Smooth muscle cell (in vitro differentiated cells): ENCODE results near the gene GPHB5. TPM values are rescaled to one million over a fixed set of nuclear protein-coding genes. Genes with fewer than 3 reads are reported as not detected.

Experiments
- DNase-seq: peaks from one replicate; lab custom pipeline; 2025; ENCODE audit not compliant: unreplicated experiment; lab: John Stamatoyannopoulos, UW
- H2AFZ ChIP-seq: fragments of 200-600 bp; sonication (generic); 2 replicates; pipeline ENCODE4 v1.6.0; 2016; ENCODE audit warnings: antibody characterized with exemption, low read depth, mild to moderate bottlenecking
- H3F3A ChIP-seq: fragments of 200-600 bp; sonication (generic); 2 replicates; pipeline ENCODE4 v1.6.0; 2017; ENCODE audit warnings: antibody characterized with exemption, low read depth
- H3K27ac ChIP-seq: fragments of 200-600 bp; sonication (generic); 2 replicates; pipeline ENCODE4 v1.5.1; 2016; ENCODE audit warnings: low read depth, mild to moderate bottlenecking
- H3K27me3 ChIP-seq: fragments of 200-600 bp; sonication (generic); 2 replicates; pipeline ENCODE4 v1.6.1; 2016; ENCODE audit warnings: low read depth, mild to moderate bottlenecking
- H3K36me3 ChIP-seq: fragments of 200-600 bp; sonication (generic); 2 replicates; pipeline ENCODE4 v1.5.1; 2016; ENCODE audit warnings: low read depth
- H3K4me1 ChIP-seq: fragments of 200-600 bp; sonication (generic); 2 replicates; pipeline ENCODE4 v1.5.1; 2016; ENCODE audit warnings: low read depth
- H3K4me2 ChIP-seq: fragments of 200-600 bp; sonication (generic); 2 replicates; pipeline ENCODE4 v1.6.0; 2016; ENCODE audit warnings: mild to moderate bottlenecking
- H3K4me3 ChIP-seq: fragments of 200-600 bp; sonication (generic); 2 replicates; pipeline ENCODE4 v1.5.1; 2016; ENCODE audit warnings: mild to moderate bottlenecking
- H3K79me2 ChIP-seq: fragments of 200-600 bp; sonication (generic); 2 replicates; pipeline ENCODE4 v1.6.0; 2016; ENCODE audit warnings: low read depth, mild to moderate bottlenecking
- H3K9ac ChIP-seq: fragments of 200-600 bp; sonication (generic); 2 replicates; pipeline ENCODE4 v1.6.0; 2016; ENCODE audit warnings: low read depth
- H3K9me3 ChIP-seq: fragments of 200-600 bp; sonication (generic); replicated peaks from 2 replicates; pipeline ENCODE4 v1.5.1; 2016; ENCODE audit warnings: low read depth
- H4K20me1 ChIP-seq: fragments of 200-600 bp; sonication (generic); 2 replicates; pipeline ENCODE4 v1.6.0; 2016; ENCODE audit warnings: low read depth
- WGBS: methylation state at CpG from one replicate; pipeline ENCODE4 v1.1.7; 2016; ENCODE audit warnings: low lambda C conversion rate; 5-methylcytosine and 5-hydroxymethylcytosine counted together
- polyA plus RNA-seq: library from polyadenylated mRNA; unstranded; fragments of >200 nt; fragmentation: Nextera tagmentation; extraction: Ambion mirVana; gene quantifications from 2 replicates; pipeline ENCODE4 v1.2.1, GENCODE V29; 2016
- total RNA-seq: library from RNA; depleted of rRNA; stranded (reverse); fragments of >200 nt; gene quantifications from 2 replicates; pipeline ENCODE4 v1.2.3, GENCODE V29; 2014
- TF ChIP-seq, protein P1 (sequence below): fragments of 200-600 bp; sonication (generic); IDR thresholded peaks from 2 replicates; pipeline ENCODE4 v1.5.1; 2017; ENCODE audit warnings: borderline replicate concordance, mild to moderate bottlenecking, antibody characterized with exemption; ENCODE audit not compliant: insufficient read depth, poor library complexity, severe bottlenecking

The GPHB5 gene
- total and polyA plus RNA-seq, 2 experiments from 2014 or later, result not detected

DNA sequence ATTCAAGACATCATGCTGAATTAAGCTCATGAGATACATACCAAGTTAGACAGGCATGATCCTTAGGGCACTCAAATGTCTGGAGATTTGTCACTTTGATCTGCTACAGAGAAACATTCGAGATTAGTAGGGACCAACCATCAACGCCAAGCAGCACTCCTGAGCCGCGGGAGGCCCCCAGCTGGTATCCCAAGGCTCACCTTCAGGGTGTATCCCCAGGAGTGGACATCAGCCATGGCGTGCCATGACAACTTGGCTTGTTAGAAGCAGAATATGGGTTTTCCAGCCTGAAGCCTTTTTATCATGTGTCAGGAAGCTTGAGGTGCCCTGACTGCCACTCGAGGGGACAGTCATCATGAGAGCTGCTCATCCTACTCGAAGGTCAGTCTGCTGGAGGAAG is 39.1 kb upstream of the GPHB5 start:
- no peaks in the 10 kb centered on the region for H4K20me1 ChIP-seq
- H3K27ac ChIP-seq, result no peak overlapping the region
- H3K4me1 ChIP-seq, result no peaks in the 10 kb centered on the region
- H3K27me3 ChIP-seq, result no peaks in the 10 kb centered on the region
- WGBS, result 96% methylated on average over 7 of the region's 7 CpGs
- no peak overlapping the region for H3K9ac ChIP-seq
- H3K36me3 ChIP-seq, result no peaks in the 10 kb centered on the region
- DNase-seq, result no peak
- no peak overlapping the region for H3K4me2 ChIP-seq
- no peaks in the 10 kb centered on the region for H3K79me2 ChIP-seq
- TF ChIP-seq, protein P1, sequence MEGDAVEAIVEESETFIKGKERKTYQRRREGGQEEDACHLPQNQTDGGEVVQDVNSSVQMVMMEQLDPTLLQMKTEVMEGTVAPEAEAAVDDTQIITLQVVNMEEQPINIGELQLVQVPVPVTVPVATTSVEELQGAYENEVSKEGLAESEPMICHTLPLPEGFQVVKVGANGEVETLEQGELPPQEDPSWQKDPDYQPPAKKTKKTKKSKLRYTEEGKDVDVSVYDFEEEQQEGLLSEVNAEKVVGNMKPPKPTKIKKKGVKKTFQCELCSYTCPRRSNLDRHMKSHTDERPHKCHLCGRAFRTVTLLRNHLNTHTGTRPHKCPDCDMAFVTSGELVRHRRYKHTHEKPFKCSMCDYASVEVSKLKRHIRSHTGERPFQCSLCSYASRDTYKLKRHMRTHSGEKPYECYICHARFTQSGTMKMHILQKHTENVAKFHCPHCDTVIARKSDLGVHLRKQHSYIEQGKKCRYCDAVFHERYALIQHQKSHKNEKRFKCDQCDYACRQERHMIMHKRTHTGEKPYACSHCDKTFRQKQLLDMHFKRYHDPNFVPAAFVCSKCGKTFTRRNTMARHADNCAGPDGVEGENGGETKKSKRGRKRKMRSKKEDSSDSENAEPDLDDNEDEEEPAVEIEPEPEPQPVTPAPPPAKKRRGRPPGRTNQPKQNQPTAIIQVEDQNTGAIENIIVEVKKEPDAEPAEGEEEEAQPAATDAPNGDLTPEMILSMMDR, result no peak
- no peak overlapping the region for H2AFZ ChIP-seq
- H3K9me3 ChIP-seq, result no peaks in the 10 kb centered on the region
- no peak overlapping the region for H3K4me3 ChIP-seq
- no peaks in the 10 kb centered on the region for H3F3A ChIP-seq

DNA sequence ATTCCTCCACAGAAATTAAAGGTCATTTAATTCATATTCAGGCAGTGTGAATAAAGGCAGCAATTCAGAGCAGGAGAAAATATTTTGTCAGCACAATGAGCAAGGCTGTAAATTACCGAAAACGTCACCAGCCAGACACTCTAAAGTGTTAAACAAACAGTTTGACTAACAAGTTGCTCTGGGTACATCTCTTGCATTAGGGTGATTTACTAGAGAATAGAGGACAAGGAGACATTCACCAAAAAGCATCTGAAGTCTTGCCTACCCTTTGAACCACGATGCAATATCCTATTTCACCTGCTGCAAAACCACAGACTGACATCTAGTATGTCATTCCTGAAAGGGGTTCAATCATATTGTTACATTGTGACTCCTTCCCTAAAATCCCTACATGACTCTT is 27.1 kb upstream of the GPHB5 start:
- no peaks in the 10 kb centered on the region for H3F3A ChIP-seq
- TF ChIP-seq, protein P1, result no peak
- DNase-seq, result no peak

DNA sequence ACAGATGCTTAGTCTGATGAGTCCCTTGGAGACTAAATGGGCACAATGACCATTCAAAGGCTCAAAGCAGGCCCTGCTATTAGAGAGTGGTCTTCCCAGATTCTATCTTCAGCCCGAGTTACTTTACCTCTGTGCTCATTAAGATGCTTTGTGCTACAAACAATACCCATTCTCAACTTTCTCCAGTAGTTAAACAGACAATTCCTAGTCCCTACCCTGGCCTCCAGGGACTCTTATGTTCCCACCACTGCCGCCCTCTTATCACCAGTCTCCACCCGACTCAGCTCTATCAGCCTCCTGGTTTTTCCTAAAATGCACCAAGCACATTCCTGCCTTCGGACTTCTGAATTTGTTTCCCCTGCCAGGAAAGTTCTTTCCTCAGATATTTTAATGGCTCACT is 25.6 kb upstream of the GPHB5 start:
- 72% methylated on average over 4 of the region's 4 CpGs for WGBS
- Histone ChIP-seq H4K20me1 (no peaks in the 10 kb centered on the region), H3K9ac (no peak overlapping the region), H3K27ac (no peak overlapping the region), H3K4me2 (no peak overlapping the region), H3K4me1 (peaks cover 12% of the 10 kb centered on the region), H3F3A (no peaks in the 10 kb centered on the region), H3K36me3 (no peaks in the 10 kb centered on the region), H3K4me3 (no peak overlapping the region), H2AFZ (no peak overlapping the region), H3K9me3 (no peaks in the 10 kb centered on the region), H3K27me3 (no peaks in the 10 kb centered on the region), H3K79me2 (no peaks in the 10 kb centered on the region)
- no peak for DNase-seq
- TF ChIP-seq, protein P1, result no peak

More for the DNA sequence above, 27.1 kb upstream of the GPHB5 start:
- no peaks in the 10 kb centered on the region for H4K20me1 ChIP-seq
- no peaks in the 10 kb centered on the region for H3K27me3 ChIP-seq
- H3K4me3 ChIP-seq, result no peak overlapping the region
- H3K9me3 ChIP-seq, result no peaks in the 10 kb centered on the region
- WGBS, result 72% methylated on average over 3 of the region's 3 CpGs
- H3K4me2 ChIP-seq, result no peak overlapping the region
- H3K36me3 ChIP-seq, result no peaks in the 10 kb centered on the region
- H3K4me1 ChIP-seq, result peaks cover 12% of the 10 kb centered on the region
- H3K27ac ChIP-seq, result no peak overlapping the region
- H3K9ac ChIP-seq, result no peak overlapping the region
- H3K79me2 ChIP-seq, result no peaks in the 10 kb centered on the region
- H2AFZ ChIP-seq, result no peak overlapping the region

DNA sequence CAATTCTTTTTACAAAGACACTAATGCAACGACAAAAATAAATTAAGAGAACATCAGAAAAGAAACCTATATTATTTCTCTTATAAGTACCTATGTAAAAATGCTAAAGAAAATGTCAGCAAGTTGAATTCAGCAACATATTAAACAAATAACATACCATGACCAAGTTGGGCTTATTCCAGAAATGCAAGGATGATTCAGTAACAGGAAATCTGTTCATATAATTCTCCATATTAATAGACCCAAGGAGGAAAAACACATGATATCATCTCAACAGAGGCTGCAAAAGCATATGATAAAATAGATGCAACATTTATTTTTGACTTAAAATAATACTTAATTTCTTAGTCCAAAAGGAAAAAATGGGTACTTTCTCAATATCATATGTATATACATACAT is 25.1 kb upstream of the GPHB5 start:
- H3K79me2 ChIP-seq, result no peaks in the 10 kb centered on the region
- peaks cover 12% of the 10 kb centered on the region for H3K4me1 ChIP-seq
- H3K27ac ChIP-seq, result no peak overlapping the region
- H3K9ac ChIP-seq, result no peak overlapping the region
- H3F3A ChIP-seq, result no peaks in the 10 kb centered on the region
- H4K20me1 ChIP-seq, result no peaks in the 10 kb centered on the region
- no peaks in the 10 kb centered on the region for H3K36me3 ChIP-seq
- H3K4me2 ChIP-seq, result no peak overlapping the region
- H3K9me3 ChIP-seq, result no peaks in the 10 kb centered on the region
- TF ChIP-seq, protein P1, result no peak
- WGBS, result 100% methylated on average over 1 of the region's 1 CpG
- DNase-seq, result no peak
- no peak overlapping the region for H3K4me3 ChIP-seq
- H3K27me3 ChIP-seq, result no peaks in the 10 kb centered on the region
- H2AFZ ChIP-seq, result no peak overlapping the region
